Fibroblast of mammary gland (primary cell): ENCODE measurements around the gene RHBDF2.

Experiments
- DNase-seq: peaks from one replicate; pipeline ENCODE4 v3.0.0-alpha.2; 2010; ENCODE audit warnings: low read depth
- H3K4me3 ChIP-seq: 2 replicates; pipeline ENCODE4 v1.5.1; 2011; ENCODE audit warnings: low read depth, mild to moderate bottlenecking, low read length, moderate library complexity; ENCODE audit not compliant: control insufficient read depth
- TF ChIP-seq, protein P1 (sequence below): conservative IDR thresholded peaks from 2 replicates; pipeline ENCODE4 v1.5.1; 2011; ENCODE audit warnings: low read depth, low read length, inconsistent platforms; ENCODE audit not compliant: control insufficient read depth, insufficient read depth

Gene RHBDF2

DNA sequence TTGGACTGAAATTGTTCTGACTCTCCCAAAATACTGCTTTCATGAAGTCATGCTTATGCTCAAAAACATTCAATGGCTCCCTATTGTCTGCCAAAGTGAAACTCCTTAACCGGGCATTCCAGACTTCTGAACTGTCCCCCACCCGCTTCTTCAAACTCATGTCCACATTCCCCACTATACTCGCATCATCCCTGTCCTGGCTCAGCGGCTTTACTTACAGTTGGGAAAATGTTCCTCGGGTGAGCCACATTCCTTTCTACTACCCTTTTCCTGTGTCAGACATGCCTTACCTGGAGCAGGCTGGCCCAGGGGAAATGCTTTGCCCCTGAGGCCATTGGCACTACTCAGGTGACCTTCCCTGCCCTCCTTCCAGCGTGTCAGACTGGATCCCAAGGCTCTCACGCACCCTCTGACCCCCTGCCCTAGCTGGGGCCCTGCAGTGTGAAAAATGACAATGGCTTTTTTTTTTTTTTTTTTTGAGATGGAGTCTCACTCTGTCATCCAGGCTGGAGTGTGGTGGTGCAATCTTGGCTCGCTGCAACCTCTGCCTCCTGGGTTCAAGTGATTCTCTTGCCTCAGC, 30.9 kb upstream of the RHBDF2 start:
- TF ChIP-seq, protein P1, sequence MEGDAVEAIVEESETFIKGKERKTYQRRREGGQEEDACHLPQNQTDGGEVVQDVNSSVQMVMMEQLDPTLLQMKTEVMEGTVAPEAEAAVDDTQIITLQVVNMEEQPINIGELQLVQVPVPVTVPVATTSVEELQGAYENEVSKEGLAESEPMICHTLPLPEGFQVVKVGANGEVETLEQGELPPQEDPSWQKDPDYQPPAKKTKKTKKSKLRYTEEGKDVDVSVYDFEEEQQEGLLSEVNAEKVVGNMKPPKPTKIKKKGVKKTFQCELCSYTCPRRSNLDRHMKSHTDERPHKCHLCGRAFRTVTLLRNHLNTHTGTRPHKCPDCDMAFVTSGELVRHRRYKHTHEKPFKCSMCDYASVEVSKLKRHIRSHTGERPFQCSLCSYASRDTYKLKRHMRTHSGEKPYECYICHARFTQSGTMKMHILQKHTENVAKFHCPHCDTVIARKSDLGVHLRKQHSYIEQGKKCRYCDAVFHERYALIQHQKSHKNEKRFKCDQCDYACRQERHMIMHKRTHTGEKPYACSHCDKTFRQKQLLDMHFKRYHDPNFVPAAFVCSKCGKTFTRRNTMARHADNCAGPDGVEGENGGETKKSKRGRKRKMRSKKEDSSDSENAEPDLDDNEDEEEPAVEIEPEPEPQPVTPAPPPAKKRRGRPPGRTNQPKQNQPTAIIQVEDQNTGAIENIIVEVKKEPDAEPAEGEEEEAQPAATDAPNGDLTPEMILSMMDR, result no peak

DNA sequence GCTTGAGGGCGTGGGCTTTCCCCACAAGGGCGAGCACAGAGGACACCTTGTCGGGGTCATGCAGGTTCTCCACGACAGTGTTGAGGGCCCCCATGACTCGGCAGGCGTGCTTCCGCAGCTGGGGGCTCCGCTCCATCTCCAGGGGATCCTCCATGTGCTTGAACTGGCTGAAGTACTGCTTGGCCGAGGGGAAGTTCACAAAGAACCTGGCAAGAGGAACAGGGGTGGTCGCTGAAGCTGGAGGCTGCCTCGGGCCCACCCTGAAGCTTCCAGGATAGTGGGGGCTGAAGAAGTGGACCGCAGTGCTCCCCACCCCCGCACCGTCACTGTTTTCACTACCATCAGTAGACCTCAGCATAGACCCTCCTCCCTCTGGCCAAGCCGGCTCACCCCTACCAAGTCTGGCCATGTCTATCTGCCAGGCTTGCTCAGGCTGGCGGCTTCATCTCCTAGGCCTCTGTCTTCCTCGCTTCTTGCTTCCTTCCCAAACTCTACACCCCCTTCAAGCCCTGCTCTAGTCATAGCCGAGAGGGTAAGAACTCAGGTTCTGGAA, 30.3 kb upstream of the RHBDF2 start:
- TF ChIP-seq, protein P1, result no peak
- no peak for DNase-seq
- H3K4me3 ChIP-seq, result no peak overlapping the region

More for the DNA sequence above, 30.9 kb upstream of the RHBDF2 start:
- H3K4me3 ChIP-seq, result no peak overlapping the region
- peak; percentile 35 for DNase-seq

DNA sequence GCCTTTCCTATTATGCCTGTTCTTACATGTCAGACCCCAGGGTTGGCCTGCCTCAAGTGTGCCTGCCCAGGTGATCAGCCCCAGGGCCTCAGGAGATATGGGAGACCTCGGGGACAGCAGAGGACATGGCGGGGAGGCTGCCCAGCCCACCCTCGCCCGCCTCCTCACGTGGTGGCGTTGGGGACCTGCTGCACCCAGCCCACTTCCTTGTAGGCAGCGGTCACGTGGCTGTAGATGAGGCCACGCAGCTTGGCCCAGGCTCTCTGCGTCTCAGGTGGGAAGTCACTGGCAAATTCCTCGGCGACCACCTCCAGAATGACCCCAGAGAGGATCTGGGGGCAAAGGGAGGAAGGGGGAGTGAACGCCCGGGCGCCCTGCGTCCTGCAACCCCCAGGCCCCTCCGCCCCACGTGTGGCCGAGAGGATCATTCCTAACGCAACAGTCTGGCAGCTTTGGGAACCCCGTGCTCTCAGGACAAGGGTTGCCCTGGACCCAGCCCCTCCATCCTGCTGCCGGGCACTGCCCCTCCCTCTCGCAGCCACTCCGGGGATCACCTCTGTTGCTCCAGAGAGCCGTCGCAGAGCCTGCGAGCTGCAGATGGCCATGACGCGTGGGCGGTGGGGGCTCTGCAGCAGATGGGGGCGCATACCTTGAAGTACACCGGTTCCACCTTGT, 29.7 kb upstream of the RHBDF2 start:
- no peak for DNase-seq
- no peak overlapping the region for H3K4me3 ChIP-seq
- TF ChIP-seq, protein P1, result no peak

DNA sequence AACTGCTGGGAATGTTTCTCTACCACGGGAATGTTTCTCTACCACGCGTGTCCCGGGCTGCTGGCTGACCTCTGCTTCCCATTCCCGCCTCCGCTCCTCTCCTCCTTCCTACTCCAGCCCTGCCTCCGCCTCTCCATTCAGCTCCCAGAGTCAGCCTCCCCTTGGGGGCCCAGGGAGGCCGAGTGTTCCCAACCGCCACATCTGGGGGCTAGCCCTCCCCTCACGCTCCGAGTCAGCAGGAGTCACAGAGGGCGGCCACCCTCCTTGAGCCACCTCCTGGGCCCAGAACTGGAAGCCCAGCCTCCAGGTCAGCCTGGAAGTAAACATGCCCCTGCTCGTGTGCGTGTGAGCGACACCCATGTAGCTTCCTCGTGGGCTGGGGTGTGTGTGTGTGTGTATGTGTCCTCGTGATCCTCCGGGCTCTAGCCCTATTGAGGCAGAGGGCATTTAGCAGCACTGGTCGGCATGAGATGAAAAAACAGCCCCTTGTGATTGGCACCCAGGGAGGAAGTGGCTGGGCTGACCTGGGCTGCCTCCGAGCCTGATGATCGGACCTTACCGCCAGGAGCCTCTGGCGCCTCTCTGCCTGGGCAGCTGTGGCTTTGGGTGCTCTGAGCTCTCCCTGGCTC, 29.0 kb upstream of the RHBDF2 start:
- peak; percentile 96 for DNase-seq
- H3K4me3 ChIP-seq, result no peak overlapping the region
- TF ChIP-seq, protein P1, result no peak

DNA sequence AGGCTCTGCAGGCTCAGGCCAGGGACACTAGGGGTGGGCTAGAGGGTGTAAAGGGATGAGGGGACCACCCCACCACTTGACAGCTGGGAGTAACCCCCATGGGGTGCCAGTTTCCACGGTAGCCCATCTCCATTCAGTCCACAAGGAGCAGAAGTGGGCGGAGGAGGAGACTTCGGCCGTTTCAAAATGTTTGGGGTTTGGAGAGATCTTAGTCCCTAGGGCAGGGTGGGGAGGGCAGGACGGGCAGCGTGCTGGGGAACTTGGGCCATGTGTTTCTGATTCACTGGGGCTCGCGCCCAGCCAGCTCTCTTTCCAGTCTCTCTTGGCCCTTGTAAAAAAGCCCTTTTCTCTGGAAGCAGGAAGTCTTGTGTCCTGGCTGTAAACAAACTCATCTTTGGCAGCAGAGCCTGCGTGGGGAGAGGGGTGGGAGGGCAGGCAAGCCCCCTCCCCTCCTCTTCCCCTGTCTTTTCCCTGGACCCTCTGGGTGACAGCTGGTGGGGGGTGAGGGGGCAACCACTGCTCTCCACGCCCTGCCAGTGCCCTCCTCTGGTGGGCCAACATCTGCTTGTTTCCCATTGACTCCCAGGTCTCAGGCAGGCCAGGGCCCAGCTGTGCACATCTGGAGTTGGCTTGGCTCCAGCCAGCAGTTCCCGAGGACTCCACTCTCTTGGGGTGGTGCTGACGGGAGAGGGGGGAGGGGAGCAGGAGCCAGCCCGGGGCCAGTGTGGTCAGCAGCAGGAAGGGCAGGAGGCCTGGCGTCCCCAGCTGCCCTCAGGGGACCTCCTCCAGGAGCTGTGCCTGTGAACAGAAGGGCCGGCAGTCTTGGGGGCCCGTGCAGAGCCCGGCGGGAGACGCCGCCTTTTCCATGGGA, 28.2 kb upstream of the RHBDF2 start:
- TF ChIP-seq, protein P1, result peak; percentile 3
- H3K4me3 ChIP-seq, result no peak overlapping the region
- DNase-seq, result peak; percentile 98

DNA sequence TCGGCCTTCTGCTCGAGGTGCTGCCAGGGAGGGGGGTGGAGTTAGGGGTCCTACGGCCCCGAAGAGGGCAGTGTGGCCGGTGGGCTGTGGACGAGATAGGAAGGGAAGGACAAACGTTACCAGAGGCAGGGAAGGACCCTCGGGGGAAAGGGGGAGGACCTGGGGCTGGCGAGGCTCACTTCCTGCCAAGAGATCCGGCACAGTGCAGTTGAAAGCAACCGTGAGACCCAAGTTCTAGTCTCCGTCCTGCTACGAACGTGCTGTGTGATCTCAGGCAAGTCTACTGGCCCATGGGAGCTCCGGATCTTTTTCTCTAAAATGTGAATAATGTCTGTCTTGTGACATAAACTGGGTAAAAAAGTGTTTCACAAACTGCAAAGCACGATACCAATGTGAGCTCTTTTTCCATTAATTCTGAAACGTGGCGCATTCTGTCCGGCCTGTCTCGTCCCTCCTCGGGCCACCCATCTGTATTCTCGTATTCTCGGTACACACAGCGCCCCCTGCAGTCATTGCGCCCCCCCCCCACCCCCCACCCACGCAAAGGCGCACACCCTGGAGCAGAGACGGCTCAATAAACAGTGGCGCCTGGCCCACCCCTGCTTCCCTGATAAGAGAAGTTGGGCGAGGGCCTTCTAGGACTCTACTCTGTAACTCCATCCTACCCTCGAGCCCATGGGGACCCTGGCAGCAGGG, 27.5 kb upstream of the RHBDF2 start:
- DNase-seq, result peak; percentile 68
- H3K4me3 ChIP-seq, result no peak overlapping the region
- TF ChIP-seq, protein P1, result peak; percentile 3
